Muscle layer of duodenum (tissue), 2 donors: ENCODE measurements around the gene NECTIN1.

Experiments
- H3K27ac ChIP-seq: one replicate; pipeline ENCODE4 v1.7.0; 2013; ENCODE audit warnings: mild to moderate bottlenecking, low read length
- H3K27me3 ChIP-seq: one replicate; pipeline ENCODE4 v1.7.0; 2013; ENCODE audit warnings: low read depth, mild to moderate bottlenecking, control low read depth, low read length
- H3K36me3 ChIP-seq, 2 donors: one replicate each; pipeline ENCODE4 v1.7.0; 2013; ENCODE audit warnings: low read length in 2 of 2, control low read depth in 1 of 2, mild to moderate bottlenecking in 1 of 2; ENCODE audit not compliant: insufficient read depth in 2 of 2, control insufficient read depth in 1 of 2
- H3K4me1 ChIP-seq, 2 donors: one replicate each; pipeline ENCODE4 v1.7.0; 2013; ENCODE audit warnings: low read length in 2 of 2, mild to moderate bottlenecking in 2 of 2, control low read depth in 1 of 2, moderate library complexity in 1 of 2; ENCODE audit not compliant: insufficient read depth in 2 of 2, control insufficient read depth in 1 of 2
- H3K4me3 ChIP-seq, 2 donors: one replicate each; pipeline ENCODE4 v1.7.0; 2013; ENCODE audit warnings: low read length in 2 of 2, low read depth in 1 of 2, mild to moderate bottlenecking in 1 of 2
- H3K9me3 ChIP-seq, 2 donors: one replicate each; pipeline ENCODE4 v1.7.0; 2013; ENCODE audit warnings: low read length in 2 of 2, control low read depth in 1 of 2, mild to moderate bottlenecking in 1 of 2; ENCODE audit not compliant: control insufficient read depth in 1 of 2
- donor health status: healthy.

NECTIN1 gene

GRCh38 chr11:119663279-119663678, 65.7 kb downstream of the NECTIN1 start:
- no peak overlapping the region for H3K27ac ChIP-seq
- H3K4me1 ChIP-seq: no peaks in the 10 kb centered on the region
- H3K4me3 ChIP-seq: no peak overlapping the region
- no peaks in the 10 kb centered on the region for H3K36me3 ChIP-seq
- H3K9me3 ChIP-seq: no peaks in the 10 kb centered on the region
- no peaks in the 10 kb centered on the region for H3K27me3 ChIP-seq

GRCh38 chr11:119661226-119661625, 67.8 kb downstream of the NECTIN1 start:
- H3K4me3 ChIP-seq: no peak overlapping the region
- H3K4me1 ChIP-seq: no peaks in the 10 kb centered on the region
- H3K27me3 ChIP-seq: no peaks in the 10 kb centered on the region
- H3K36me3 ChIP-seq: no peaks in the 10 kb centered on the region
- H3K9me3 ChIP-seq: no peaks in the 10 kb centered on the region
- no peak overlapping the region for H3K27ac ChIP-seq

- H3K27ac ChIP-seq: no peak overlapping the region
- no peak overlapping the region for H3K4me3 ChIP-seq
- H3K27me3 ChIP-seq: no peaks in the 10 kb centered on the region
- H3K4me1 ChIP-seq: no peaks in the 10 kb centered on the region
- H3K36me3 ChIP-seq: no peaks in the 10 kb centered on the region
- H3K9me3 ChIP-seq: no peaks in the 10 kb centered on the region
These were observed 68.9 kb downstream of the NECTIN1 start for GRCh38 chr11:119659971-119660723.

- Histone ChIP-seq H3K4me1 (no peaks in the 10 kb centered on the region), H3K9me3 (no peaks in the 10 kb centered on the region), H3K4me3 (no peak overlapping the region), H3K27me3 (no peaks in the 10 kb centered on the region), H3K36me3 (no peaks in the 10 kb centered on the region), H3K27ac (no peak overlapping the region)
These were observed 75.9 kb downstream of the NECTIN1 start for GRCh38 chr11:119652907-119653659.

- H3K4me1 ChIP-seq: no peaks in the 10 kb centered on the region
- H3K27me3 ChIP-seq: no peaks in the 10 kb centered on the region
- no peak overlapping the region for H3K27ac ChIP-seq
- H3K36me3 ChIP-seq: no peaks in the 10 kb centered on the region
- no peaks in the 10 kb centered on the region for H3K9me3 ChIP-seq
- no peak overlapping the region for H3K4me3 ChIP-seq
These were observed 77.0 kb downstream of the NECTIN1 start for GRCh38 chr11:119651802-119652584.

- Histone ChIP-seq H3K4me1 (no peaks in the 10 kb centered on the region), H3K36me3 (no peaks in the 10 kb centered on the region), H3K27ac (no peak overlapping the region), H3K9me3 (no peaks in the 10 kb centered on the region), H3K27me3 (no peaks in the 10 kb centered on the region), H3K4me3 (no peak overlapping the region)
These were observed 78.7 kb downstream of the NECTIN1 start for GRCh38 chr11:119650251-119650650.

- Histone ChIP-seq H3K4me1 (no peaks in the 10 kb centered on the region), H3K4me3 (no peak overlapping the region), H3K27me3 (peaks cover 3% of the 10 kb centered on the region), H3K36me3 (no peaks in the 10 kb centered on the region), H3K9me3 (no peaks in the 10 kb centered on the region), H3K27ac (no peak overlapping the region)
These were observed 81.7 kb downstream of the NECTIN1 start for GRCh38 chr11:119647254-119647653.

- H3K4me1 ChIP-seq: no peaks in the 10 kb centered on the region
- no peak overlapping the region for H3K27ac ChIP-seq
- H3K27me3 ChIP-seq: peaks cover 4% of the 10 kb centered on the region
- no peaks in the 10 kb centered on the region for H3K36me3 ChIP-seq
- H3K9me3 ChIP-seq: no peaks in the 10 kb centered on the region
- H3K4me3 ChIP-seq: no peak overlapping the region
These were observed 84.0 kb downstream of the NECTIN1 start for GRCh38 chr11:119645018-119645417.

- H3K27ac ChIP-seq: no peak overlapping the region
- H3K4me1 ChIP-seq: no peaks in the 10 kb centered on the region
- no peaks in the 10 kb centered on the region for H3K9me3 ChIP-seq
- H3K27me3 ChIP-seq: peaks cover 4% of the 10 kb centered on the region
- H3K4me3 ChIP-seq: no peak overlapping the region
- no peaks in the 10 kb centered on the region for H3K36me3 ChIP-seq
These were observed 84.5 kb downstream of the NECTIN1 start for GRCh38 chr11:119644502-119644901.

- H3K36me3 ChIP-seq: no peaks in the 10 kb centered on the region
- no peaks in the 10 kb centered on the region for H3K9me3 ChIP-seq
- H3K27me3 ChIP-seq: peaks cover 4% of the 10 kb centered on the region
- no peak overlapping the region for H3K27ac ChIP-seq
- no peaks in the 10 kb centered on the region for H3K4me1 ChIP-seq
- no peak overlapping the region for H3K4me3 ChIP-seq
These were observed 85.1 kb downstream of the NECTIN1 start for GRCh38 chr11:119643876-119644225.

GRCh38 chr11:119643212-119643875, 85.7 kb downstream of the NECTIN1 start:
- Histone ChIP-seq H3K9me3 (no peaks in the 10 kb centered on the region), H3K4me1 (no peaks in the 10 kb centered on the region), H3K27me3 (peaks cover 4% of the 10 kb centered on the region), H3K4me3 (no peak overlapping the region), H3K27ac (no peak overlapping the region), H3K36me3 (no peaks in the 10 kb centered on the region)
